Breast epithelium (tissue), 3 donors: ENCODE measurements around the gene BRINP3.

Experiments used
- POLR2A ChIP-seq: fragments of 450-650 bp; IDR thresholded peaks from one replicate; pipeline ENCODE4 v1.6.1; 2016; ENCODE audit warnings: antibody characterized with exemption, mild to moderate bottlenecking, moderate library complexity
- POLR2AphosphoS5 ChIP-seq, 3 donors: sonication (generic); formaldehyde crosslinking; IDR thresholded peaks; one replicate each; pipeline ENCODE4 v1.6.1; 2017; ENCODE audit warnings: antibody characterized with exemption in 3 of 3
- TF ChIP-seq, protein P1 (sequence below), 3 donors: fragments of 450-650 bp; IDR thresholded peaks; one replicate each; pipeline ENCODE4 v1.5.1; 2016 to 2017; ENCODE audit warnings: antibody characterized with exemption in 3 of 3, mild to moderate bottlenecking in 3 of 3, moderate library complexity in 3 of 3

DNA sequence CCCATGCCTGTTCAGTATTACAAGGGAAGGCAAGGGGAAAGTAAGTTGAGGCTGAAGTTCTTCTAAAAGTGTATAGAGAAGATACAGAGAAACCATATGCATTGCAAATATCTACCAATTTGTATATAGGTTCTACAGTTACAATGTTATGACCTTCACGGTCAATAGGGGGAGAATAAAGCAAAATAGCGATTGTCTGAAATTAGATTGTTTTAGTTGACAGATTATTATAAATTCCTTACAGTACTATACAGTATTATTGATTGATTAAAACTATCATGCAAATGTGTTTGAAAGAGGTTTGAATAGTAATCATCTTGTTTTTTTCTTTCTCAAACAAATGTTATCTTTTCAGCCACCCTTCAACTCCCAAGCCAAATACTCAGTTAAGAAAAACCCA is 13.7 kb upstream of the BRINP3 start:
- TF ChIP-seq, protein P1, sequence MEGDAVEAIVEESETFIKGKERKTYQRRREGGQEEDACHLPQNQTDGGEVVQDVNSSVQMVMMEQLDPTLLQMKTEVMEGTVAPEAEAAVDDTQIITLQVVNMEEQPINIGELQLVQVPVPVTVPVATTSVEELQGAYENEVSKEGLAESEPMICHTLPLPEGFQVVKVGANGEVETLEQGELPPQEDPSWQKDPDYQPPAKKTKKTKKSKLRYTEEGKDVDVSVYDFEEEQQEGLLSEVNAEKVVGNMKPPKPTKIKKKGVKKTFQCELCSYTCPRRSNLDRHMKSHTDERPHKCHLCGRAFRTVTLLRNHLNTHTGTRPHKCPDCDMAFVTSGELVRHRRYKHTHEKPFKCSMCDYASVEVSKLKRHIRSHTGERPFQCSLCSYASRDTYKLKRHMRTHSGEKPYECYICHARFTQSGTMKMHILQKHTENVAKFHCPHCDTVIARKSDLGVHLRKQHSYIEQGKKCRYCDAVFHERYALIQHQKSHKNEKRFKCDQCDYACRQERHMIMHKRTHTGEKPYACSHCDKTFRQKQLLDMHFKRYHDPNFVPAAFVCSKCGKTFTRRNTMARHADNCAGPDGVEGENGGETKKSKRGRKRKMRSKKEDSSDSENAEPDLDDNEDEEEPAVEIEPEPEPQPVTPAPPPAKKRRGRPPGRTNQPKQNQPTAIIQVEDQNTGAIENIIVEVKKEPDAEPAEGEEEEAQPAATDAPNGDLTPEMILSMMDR (IDR thresholded peaks at IDR 0.05), result no peak
- TF ChIP-seq POLR2AphosphoS5 (IDR thresholded peaks at IDR 0.05) (no peak), POLR2A (no peak)
